Right ventricle myocardium inferior (tissue), 1 donor: ENCODE results near the gene PEA15. TPM values are rescaled to one million over a fixed set of nuclear protein-coding genes. Genes with fewer than 3 reads are reported as not detected.

ENCODE experiments used
- ATAC-seq: fragments of 200-7000 bp; cut with Tn5 transposase; one replicate; pipeline ENCODE4 v1.9.1; 2020; ENCODE audit warnings: mild to moderate bottlenecking, moderate library complexity
- DNase-seq: peaks from one replicate; pipeline ENCODE4 v3.0.0; 2021; ENCODE audit errors: missing footprints
- intact Hi-C: fragments of 100-400 bp; cut with DNase I; formaldehyde crosslinking; loops from one replicate; pipeline ENCODE4 v1.11.0; 2022
- total RNA-seq: library from RNA; stranded (reverse); fragmentation: NEBNext Ultra II Directional; extraction: Animal tissue kit (Norgen Biotek cat#: 25700); gene quantifications from one replicate; pipeline ENCODE4 v1.2.1, GENCODE V29; 2021
- donor health status: DM: no; HTN: yes; CAD: no; lungs with severe emphysema.

The PEA15 gene
- total RNA-seq, 1 donor from 2014 or later, result 283 TPM

DNA sequence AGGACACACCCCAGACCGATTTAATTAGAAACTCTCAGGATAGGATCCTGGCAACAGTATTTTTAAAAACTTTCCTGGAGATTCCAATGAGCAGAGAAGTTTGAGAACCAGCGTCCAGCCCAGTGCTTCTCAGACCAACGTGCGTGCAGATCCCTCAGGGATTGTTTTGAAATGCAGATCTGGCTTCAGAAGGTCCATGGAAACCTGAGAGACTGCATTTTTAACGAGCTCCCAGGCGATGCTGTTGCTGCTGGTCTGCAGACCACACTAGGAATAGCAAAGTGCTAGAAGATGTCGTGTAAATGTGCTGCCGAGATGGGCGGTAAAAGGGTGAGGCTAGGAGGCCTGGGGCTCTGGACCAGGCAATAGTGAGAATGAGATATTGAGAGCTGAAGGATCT is 33.2 kb upstream of the PEA15 start:
- intact Hi-C loops, result no loop called here
- ATAC-seq, result no peak
- DNase-seq, result no peak

DNA sequence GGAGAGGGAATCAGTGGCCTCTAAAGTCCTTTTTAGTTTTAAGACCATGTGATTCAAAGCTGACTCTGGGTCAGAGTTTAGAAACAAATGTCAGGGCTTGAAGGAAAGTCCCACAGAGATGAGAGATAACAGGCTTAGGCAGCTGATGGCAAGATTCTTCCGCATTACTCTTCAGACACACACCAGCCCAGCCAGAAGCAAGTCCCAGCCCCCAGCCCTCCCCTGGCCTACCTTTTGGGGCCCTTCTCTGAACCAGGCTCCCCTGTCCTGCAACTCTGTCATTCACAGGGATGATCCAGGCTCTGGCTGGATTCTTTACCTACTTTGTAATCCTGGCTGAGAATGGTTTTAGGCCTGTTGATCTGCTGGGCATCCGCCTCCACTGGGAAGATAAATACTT is 28.0 kb upstream of the PEA15 start:
- no peak for DNase-seq
- intact Hi-C loops, result no loop called here
- ATAC-seq, result no peak

DNA sequence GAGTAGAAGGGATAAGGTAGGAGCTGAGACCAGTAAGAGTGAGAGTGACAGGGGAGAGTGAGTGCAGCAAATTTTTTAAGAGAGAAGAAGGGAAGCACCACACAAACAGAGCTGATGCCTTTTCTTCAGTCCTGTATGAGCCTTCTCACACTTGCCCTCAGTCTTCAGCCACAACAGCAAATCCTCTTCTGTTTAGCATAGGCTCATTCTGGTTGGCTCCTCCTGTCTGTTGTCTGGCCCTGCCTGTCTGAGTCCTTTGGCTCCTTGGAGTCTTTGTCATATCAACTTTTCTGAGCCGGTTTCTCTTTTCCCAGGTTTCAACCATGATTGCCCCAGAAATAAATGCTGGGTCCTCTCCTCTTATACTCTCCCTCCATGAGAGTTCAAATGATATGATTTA is 27.5 kb upstream of the PEA15 start:
- intact Hi-C loops, result no loop called here
- no peak for ATAC-seq
- DNase-seq, result no peak

DNA sequence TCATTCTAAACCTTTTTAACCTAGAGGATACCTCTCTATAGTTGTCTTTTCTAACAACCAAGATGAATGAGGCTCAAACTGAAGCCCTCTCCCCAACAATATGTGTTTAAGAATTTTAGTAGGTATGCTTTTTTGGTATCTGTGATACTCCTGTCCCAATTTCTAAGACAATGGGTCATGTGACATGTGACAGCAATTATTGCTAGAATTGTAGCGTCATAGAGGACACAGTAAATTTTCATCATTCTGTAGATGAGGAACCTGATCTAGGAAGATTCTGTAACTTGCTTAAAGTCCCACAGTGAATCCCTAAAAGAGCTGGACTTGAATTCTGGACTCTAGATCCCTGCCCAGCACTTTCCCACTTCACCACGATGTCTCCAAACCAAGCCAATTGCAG is 26.5 kb upstream of the PEA15 start:
- intact Hi-C loops, result no loop called here
- ATAC-seq, result no peak
- DNase-seq, result no peak

DNA sequence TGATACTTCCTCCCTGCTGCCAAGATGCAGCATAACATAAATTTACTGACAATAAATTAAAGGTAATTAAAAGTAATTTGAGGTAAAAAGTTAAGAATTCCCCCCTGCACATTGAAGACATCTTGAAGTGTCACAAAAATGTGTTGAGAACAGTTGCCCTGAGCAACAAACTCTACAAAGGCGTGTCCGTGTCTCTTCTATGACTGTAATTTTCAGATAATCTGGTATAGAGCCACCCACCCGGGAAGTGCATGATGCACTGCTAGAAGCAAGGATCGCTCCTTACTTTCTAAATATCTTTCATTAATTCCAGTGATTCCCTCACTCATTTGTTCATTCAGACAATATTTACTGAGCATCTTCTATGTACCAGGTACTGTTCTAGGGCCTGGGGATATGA is 25.8 kb upstream of the PEA15 start:
- DNase-seq, result no peak
- ATAC-seq, result no peak
- intact Hi-C loops, result no loop called here

- intact Hi-C loops, result no loop called here
- ATAC-seq, result no peak
- no peak for DNase-seq
These were observed 18.9 kb upstream of the PEA15 start for GRCh38 chr1:160186246-160186645.

DNA sequence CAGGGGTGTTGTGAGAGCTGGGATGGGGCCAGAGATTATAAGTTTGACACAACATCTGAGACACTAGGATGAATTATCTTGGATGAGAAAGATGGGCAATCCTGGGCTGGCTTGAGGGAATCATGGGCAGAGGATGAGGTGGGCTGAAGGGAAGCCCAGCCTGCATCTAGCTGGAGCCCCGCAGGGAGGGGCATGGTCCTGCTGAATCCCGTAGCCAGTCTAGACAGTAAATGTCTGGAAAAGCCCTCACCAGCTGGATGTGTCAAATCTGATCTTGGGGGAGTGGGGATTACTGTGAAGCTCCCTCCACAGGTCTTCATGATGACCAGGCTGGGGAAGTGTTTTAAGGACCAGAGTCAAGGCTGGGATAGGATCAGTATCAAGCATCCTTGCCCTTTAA is 18.5 kb upstream of the PEA15 start:
- ATAC-seq, result no peak
- no peak for DNase-seq
- intact Hi-C loops, result no loop called here

GRCh38 chr1:160187407-160187806 is 17.8 kb upstream of the PEA15 start:
- DNase-seq (no peak), ATAC-seq (no peak)
- intact Hi-C loops, result no loop called here

DNA sequence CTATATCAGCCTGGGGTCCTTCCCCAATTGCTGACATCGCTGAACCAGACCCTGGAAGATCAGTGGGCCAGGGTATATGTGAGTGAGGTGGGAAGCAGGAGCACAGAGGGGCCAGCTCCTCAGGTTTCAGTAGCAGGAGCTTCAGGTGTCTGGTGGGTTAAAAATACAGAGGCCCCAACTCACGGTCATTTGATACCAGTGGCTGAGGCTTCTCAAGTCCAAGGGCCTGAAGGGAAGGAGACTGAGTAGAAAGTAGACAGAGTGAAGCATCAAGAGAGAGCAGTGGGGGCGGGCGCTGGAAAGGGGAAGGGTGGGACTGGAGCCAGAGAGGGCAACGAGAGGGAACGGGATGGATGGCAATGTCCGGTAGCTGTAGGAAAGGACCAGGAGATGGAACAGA is 16.8 kb upstream of the PEA15 start:
- ATAC-seq (no peak), DNase-seq (no peak)
- intact Hi-C loops, result loop anchor here (2.0 kb wide), 1 partner anchor 30 kb away; no protein-coding TSS in a partner anchor

DNA sequence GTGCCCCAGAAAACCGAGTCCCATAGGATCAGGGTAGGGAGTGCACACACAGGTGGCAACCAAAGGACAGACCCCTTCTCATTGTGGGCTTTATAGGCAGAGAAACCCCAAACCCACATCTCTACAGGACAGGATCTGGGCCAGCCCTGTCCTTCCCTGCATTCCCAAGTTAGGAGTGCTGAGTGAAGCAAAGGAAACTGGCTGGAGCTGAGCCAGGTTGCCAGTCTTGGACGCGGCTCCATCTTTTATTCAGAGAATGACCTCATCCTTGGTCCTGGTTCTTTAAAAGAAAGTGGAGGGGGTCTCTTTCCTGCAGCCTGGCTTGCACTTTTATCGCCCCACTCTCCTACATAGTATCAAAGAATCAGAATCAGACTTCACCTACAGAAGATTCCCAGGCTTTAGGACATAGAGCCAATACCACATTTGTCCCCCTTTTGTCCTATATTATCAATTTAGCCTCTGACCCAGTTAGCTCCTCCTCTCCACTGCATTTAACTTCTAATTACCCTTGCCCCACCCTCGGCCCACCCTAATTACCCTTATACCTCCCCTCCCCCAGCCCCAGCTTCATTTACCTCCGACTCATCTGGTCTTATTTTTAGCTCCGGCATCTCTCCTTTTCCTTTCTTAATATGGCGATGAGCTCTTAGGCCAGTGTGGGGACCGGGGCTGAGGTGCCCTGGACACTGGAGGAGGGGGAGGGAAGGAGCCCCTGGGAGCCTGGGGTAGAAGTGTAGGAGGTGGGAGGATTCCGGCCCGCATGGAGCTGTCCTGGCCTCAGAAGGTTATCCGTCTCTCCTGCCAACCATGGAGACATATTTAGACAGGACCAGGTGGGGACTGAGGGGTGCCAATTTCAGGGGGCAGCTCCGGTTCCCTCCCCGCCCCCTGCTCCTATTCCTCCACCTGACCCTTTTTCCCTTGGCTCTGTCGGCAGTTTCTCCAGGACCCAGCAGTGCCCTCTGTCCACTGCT is 15.2 kb upstream of the PEA15 start, which contains the start of gene CASQ1:
Gene CASQ1, plus strand, starts transcription at position 927 of the 977 bp plus-strand sequence. CDS start 177 bp downstream, outside the sequence.
- no peak for DNase-seq
- peak; percentile 17 for ATAC-seq
- intact Hi-C loops, result loop anchor here (2.0 kb wide), 1 partner anchor 31 kb away; no protein-coding TSS in a partner anchor

GRCh38 chr1:160191756-160192155 is 13.4 kb upstream of the PEA15 start:
- DNase-seq (no peak), ATAC-seq (no peak)
- intact Hi-C loops, result loop anchor here (2.0 kb wide), 1 partner anchor 61 kb away; no protein-coding TSS in a partner anchor

- intact Hi-C loops, result loop anchor here (2.0 kb wide), 1 partner anchor 61 kb away; no protein-coding TSS in a partner anchor
- ATAC-seq (no peak), DNase-seq (no peak)
These were observed 12.9 kb upstream of the PEA15 start for GRCh38 chr1:160192234-160192633.

GRCh38 chr1:160193091-160193819 is 11.9 kb upstream of the PEA15 start:
- peak; percentile 90 for DNase-seq
- ATAC-seq, result peak; percentile 87
- intact Hi-C loops, result loop anchor here (1.0 to 2.0 kb wide), 4 partner anchors 26 to 98 kb away; no protein-coding TSS in a partner anchor

DNA sequence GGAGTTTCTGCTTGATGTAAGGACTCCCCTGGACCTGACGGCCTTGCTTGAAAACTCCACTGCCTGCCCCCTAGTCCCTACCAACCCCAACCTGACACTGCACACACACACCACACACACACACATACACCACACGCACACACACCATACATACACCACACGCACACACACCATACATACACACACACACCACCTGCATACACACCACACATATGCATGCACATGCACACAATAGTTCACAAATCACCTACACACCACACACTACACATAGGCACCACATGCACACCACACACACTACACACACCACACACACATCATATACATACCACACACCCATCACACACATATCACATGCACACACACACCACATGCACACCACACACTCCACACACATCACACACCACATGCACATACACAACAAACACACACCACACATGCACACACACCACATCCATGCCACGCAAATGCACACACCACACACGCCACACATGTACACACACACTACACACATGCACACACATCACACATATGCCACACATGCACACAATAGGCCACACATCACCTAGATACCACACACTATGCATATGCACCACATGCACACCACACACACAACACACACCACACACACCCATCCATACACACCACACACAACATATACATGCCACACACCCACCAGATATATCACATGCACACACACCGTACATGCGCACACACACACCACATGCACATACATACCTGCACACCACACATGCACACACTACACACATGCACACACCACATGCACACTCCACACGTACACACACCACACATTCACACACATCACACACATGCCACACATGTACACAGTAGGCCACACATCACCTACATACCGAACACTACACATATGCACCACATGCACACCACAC is 11.1 kb upstream of the PEA15 start:
- no peak for DNase-seq
- intact Hi-C loops, result loop anchor here (1.0 to 2.0 kb wide), 4 partner anchors 25 to 97 kb away; no protein-coding TSS in a partner anchor
- no peak for ATAC-seq

DNA sequence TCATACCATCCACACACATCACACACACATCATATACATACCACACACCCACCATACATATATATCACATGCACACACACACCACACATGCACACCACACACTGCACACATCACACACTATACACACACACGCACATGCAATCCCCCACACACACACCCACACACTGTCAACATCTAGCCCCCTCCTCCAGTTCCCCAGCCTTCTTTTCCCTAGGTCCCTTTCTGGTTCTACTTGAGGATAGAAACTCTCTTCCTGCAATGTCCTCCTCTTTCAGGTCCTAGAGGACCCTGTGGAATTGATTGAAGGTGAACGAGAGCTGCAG is 10.5 kb upstream of the PEA15 start:
- no peak for DNase-seq
- ATAC-seq, result no peak
- intact Hi-C loops, result no loop called here

GRCh38 chr1:160196143-160196542 is 9.0 kb upstream of the PEA15 start:
- DNase-seq (no peak), ATAC-seq (no peak)
- intact Hi-C loops, result no loop called here

GRCh38 chr1:160197231-160197630 is 8.0 kb upstream of the PEA15 start:
- no peak for DNase-seq

DNA sequence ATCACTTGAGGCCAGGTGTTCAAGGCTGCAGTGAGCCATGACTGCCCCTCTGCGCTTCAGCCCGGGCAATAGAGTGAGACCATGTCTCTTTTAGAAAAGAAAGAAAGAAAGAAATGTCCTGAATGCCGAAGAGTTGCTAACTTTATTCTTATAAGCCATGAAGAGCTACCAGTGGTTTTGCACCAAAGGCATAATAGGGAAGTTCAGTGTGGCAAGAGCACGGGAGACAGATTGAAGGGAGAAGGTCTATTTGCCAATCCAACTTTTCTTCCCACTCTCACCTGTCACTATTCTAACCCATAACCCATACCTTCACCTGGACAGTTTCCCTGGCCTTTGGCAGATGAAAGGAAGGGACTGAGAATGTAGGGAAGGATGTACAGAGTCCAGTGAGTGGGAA is 4.4 kb upstream of the PEA15 start:
- DNase-seq (no peak), ATAC-seq (no peak)
- intact Hi-C loops, result no loop called here

More at GRCh38 chr1:160197231-160197630, 8.0 kb upstream of the PEA15 start:
- intact Hi-C loops, result no loop called here
- no peak for ATAC-seq
